PC-9 (cell line): ENCODE measurements around the gene CBX4. TPM values are rescaled to one million over a fixed set of nuclear protein-coding genes. Genes with fewer than 3 reads are reported as not detected.
A peak's percentile ranks its signal among the peaks of the same experiment; 100 is the strongest.

Source experiments
- BruUV-seq: library from RNA; stranded (reverse); fragments of 400-500 nt; replicated peaks from 2 replicates; lab custom pipeline; 2021; lab: Mats Ljungman, UMichigan
- CTCF ChIA-PET: fragments of 300-600 bp; sonication (Branson Sonifier 250); formaldehyde crosslinking; loops from one replicate; lab custom pipeline; 2022; ENCODE audit warnings: antibody characterized with exemption; lab: Charles Lee
- POLR2A ChIA-PET: fragments of 300-600 bp; sonication (Branson Sonifier 250); formaldehyde crosslinking; loops from one replicate; lab custom pipeline; 2022; ENCODE audit warnings: antibody characterized with exemption; ENCODE audit not compliant: unreplicated experiment; lab: Charles Lee
- DNase-seq, 2 experiments: peaks; one replicate each; pipeline versions ENCODE4 v3.0.0 to v3.0.0-alpha.2; 2015 to 2022; ENCODE audit warnings: mixed read lengths in 1 of 2
- H2AFZ ChIP-seq: fragments of 200-600 bp; sonication (generic); 2 replicates; pipeline ENCODE4 v1.8.1; 2017; ENCODE audit warnings: antibody characterized with exemption
- H3F3A ChIP-seq: fragments of 200-600 bp; sonication (generic); 2 replicates; pipeline ENCODE4 v1.8.1; 2017; ENCODE audit warnings: antibody characterized with exemption, mild to moderate bottlenecking, low read depth; ENCODE audit not compliant: insufficient read depth
- H3K27ac ChIP-seq: fragments of 200-600 bp; sonication (generic); 2 replicates; pipeline ENCODE4 v1.6.1; 2016; ENCODE audit warnings: mixed run types
- H3K27me3 ChIP-seq: fragments of 200-600 bp; sonication (generic); 2 replicates; pipeline ENCODE4 v1.6.1; 2016; ENCODE audit warnings: low read depth, mixed run types; ENCODE audit not compliant: insufficient read depth
- H3K36me3 ChIP-seq: fragments of 200-600 bp; sonication (generic); 2 replicates; pipeline ENCODE4 v1.6.1; 2016; ENCODE audit warnings: low read depth, mixed run types
- H3K4me1 ChIP-seq: fragments of 200-600 bp; sonication (generic); replicated peaks from 2 replicates; pipeline ENCODE4 v1.6.1; 2016; ENCODE audit warnings: mixed run types; ENCODE audit not compliant: insufficient read depth
- H3K4me2 ChIP-seq: fragments of 200-600 bp; sonication (generic); 2 replicates; pipeline ENCODE4 v1.6.1; 2017; ENCODE audit warnings: mixed run types
- H3K4me3 ChIP-seq: fragments of 200-600 bp; sonication (generic); 2 replicates; pipeline ENCODE4 v1.6.1; 2016; ENCODE audit warnings: mixed run types
- H3K79me2 ChIP-seq: fragments of 200-600 bp; sonication (generic); 2 replicates; pipeline ENCODE4 v1.6.1; 2017; ENCODE audit warnings: low read depth, mixed run types
- H3K9me2 ChIP-seq: fragments of 200-600 bp; sonication (generic); 2 replicates; pipeline ENCODE4 v1.8.1; 2017; ENCODE audit warnings: mild to moderate bottlenecking; ENCODE audit not compliant: insufficient read depth
- H3K9me3 ChIP-seq: fragments of 200-600 bp; sonication (generic); 2 replicates; pipeline ENCODE4 v1.8.1; 2016; ENCODE audit warnings: low read depth; ENCODE audit not compliant: insufficient read depth
- H4K20me1 ChIP-seq: fragments of 200-600 bp; sonication (generic); 2 replicates; pipeline ENCODE4 v1.8.1; 2017; ENCODE audit not compliant: insufficient read depth
- EZH2 ChIP-seq: fragments of 200-600 bp; sonication (generic); IDR thresholded peaks from 2 replicates; pipeline ENCODE4 v1.8.0; 2017; ENCODE audit warnings: antibody characterized with exemption, low read depth
- intact Hi-C: fragments of 100-400 bp; cut with micrococcal nuclease; formaldehyde crosslinking; loops from one replicate; pipeline ENCODE4 v1.10.0; 2022; ENCODE audit not compliant: unreplicated experiment
- total RNA-seq: library from RNA; stranded (reverse); gene quantifications from 2 replicates; pipeline ENCODE4 v1.2.3, GENCODE V29; 2021
- TF ChIP-seq, protein P1 (sequence below): fragments of 200-600 bp; sonication (generic); conservative IDR thresholded peaks from 2 replicates; pipeline ENCODE4 v1.6.1; 2017; ENCODE audit warnings: mixed run types, antibody characterized with exemption, mild to moderate bottlenecking, moderate library complexity

Gene CBX4
- total RNA-seq, 1 experiment from 2014 or later = 32.0 TPM

GRCh38 chr17:79837888-79838521 lies 1.2 kb downstream of the CBX4 start:
- Histone ChIP-seq H4K20me1 (peaks cover 23% of the 10 kb centered on the region), H3K36me3 (no peaks in the 10 kb centered on the region), H2AFZ (no peak overlapping the region), H3K4me1 (peaks cover 27% of the 10 kb centered on the region), H3K9me3 (no peaks in the 10 kb centered on the region), H3K27me3 (peaks cover 4% of the 10 kb centered on the region; the same call in 1 of the 2 replicates), H3K27ac (peak overlapping the region; percentile 29; the same call in 1 of the 2 replicates), H3K9me2 (no peaks in the 10 kb centered on the region), H3K4me3 (peak overlapping the region; percentile 86), H3F3A (peaks cover 19% of the 10 kb centered on the region; the same call in 1 of the 2 replicates), H3K79me2 (peaks cover 44% of the 10 kb centered on the region), H3K4me2 (peak overlapping the region; percentile 99)
- DNase-seq = peak in 1 of 2 experiments; percentile 55
- CTCF ChIA-PET = interaction anchor here (0.6 to 1.2 kb wide), 2 partner anchors 78 to 81 kb away, joined by 4 to 5 read pairs; no protein-coding TSS in a partner anchor
- TF ChIP-seq, protein P1, sequence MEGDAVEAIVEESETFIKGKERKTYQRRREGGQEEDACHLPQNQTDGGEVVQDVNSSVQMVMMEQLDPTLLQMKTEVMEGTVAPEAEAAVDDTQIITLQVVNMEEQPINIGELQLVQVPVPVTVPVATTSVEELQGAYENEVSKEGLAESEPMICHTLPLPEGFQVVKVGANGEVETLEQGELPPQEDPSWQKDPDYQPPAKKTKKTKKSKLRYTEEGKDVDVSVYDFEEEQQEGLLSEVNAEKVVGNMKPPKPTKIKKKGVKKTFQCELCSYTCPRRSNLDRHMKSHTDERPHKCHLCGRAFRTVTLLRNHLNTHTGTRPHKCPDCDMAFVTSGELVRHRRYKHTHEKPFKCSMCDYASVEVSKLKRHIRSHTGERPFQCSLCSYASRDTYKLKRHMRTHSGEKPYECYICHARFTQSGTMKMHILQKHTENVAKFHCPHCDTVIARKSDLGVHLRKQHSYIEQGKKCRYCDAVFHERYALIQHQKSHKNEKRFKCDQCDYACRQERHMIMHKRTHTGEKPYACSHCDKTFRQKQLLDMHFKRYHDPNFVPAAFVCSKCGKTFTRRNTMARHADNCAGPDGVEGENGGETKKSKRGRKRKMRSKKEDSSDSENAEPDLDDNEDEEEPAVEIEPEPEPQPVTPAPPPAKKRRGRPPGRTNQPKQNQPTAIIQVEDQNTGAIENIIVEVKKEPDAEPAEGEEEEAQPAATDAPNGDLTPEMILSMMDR = no peak
- TF ChIP-seq EZH2 = no peak
- POLR2A ChIA-PET = no interaction called here
- TSS peak; percentile 36 for BruUV-seq
- intact Hi-C loops = loop anchor here (2.0 kb wide), 1 partner anchor 151 kb away; no protein-coding TSS in a partner anchor

GRCh38 chr17:79836972-79837887 lies 2.0 kb downstream of the CBX4 start:
- DNase-seq = peak; percentile 85 to 89
- H3K9me3 ChIP-seq = no peaks in the 10 kb centered on the region
- ChIA-PET POLR2A (interaction anchor here (0.6 to 0.7 kb wide), 3 partner anchors 29 to 69 kb away, joined by 3 to 22 read pairs (median 5); partner anchors contain the start of gene CBX8), CTCF (interaction anchor here (0.6 to 1.2 kb wide), 2 partner anchors 79 to 82 kb away, joined by 4 to 5 read pairs; no protein-coding TSS in a partner anchor)
- no peaks in the 10 kb centered on the region; the same call in 1 of the 2 replicates for H3K27me3 ChIP-seq
- no TSS peak for BruUV-seq
- TF ChIP-seq, protein P1 = no peak
- no peak for TF ChIP-seq EZH2
- peak overlapping the region; percentile 78 for H3K27ac ChIP-seq
- H3K9me2 ChIP-seq = no peaks in the 10 kb centered on the region
- peak overlapping the region; percentile 86 for H3K4me3 ChIP-seq
- no peaks in the 10 kb centered on the region for H3K36me3 ChIP-seq
- peaks cover 44% of the 10 kb centered on the region for H3K79me2 ChIP-seq
- H3K4me1 ChIP-seq = peaks cover 29% of the 10 kb centered on the region
- peaks cover 19% of the 10 kb centered on the region; the same call in 1 of the 2 replicates for H3F3A ChIP-seq
- peaks cover 23% of the 10 kb centered on the region for H4K20me1 ChIP-seq
- no peak overlapping the region for H2AFZ ChIP-seq
- intact Hi-C loops = no loop called here
- peak overlapping the region; percentile 99 for H3K4me2 ChIP-seq

- no peak for DNase-seq
- ChIA-PET CTCF (interaction anchor here (1.2 kb wide), 1 partner anchor 79 kb away, joined by 5 read pairs; no protein-coding TSS in a partner anchor), POLR2A (interaction anchor here (0.6 to 0.7 kb wide), 4 partner anchors 15 to 68 kb away, joined by 3 to 22 read pairs (median 4); partner anchors contain the start of gene CBX8)
- no TSS peak for BruUV-seq
- no peaks in the 10 kb centered on the region for H3K9me2 ChIP-seq
- no peak overlapping the region for H2AFZ ChIP-seq
- TF ChIP-seq, protein P1 = no peak
- no peak for TF ChIP-seq EZH2
- peak overlapping the region; percentile 78 for H3K27ac ChIP-seq
- H3K4me2 ChIP-seq = peak overlapping the region; percentile 99
- peaks cover 45% of the 10 kb centered on the region for H3K79me2 ChIP-seq
- no peaks in the 10 kb centered on the region for H3K9me3 ChIP-seq
- peaks cover 23% of the 10 kb centered on the region for H4K20me1 ChIP-seq
- peaks cover 31% of the 10 kb centered on the region for H3K4me1 ChIP-seq
- intact Hi-C loops = no loop called here
- H3K36me3 ChIP-seq = no peaks in the 10 kb centered on the region
- peak overlapping the region; percentile 86 for H3K4me3 ChIP-seq
- H3F3A ChIP-seq = peaks cover 20% of the 10 kb centered on the region; the same call in 1 of the 2 replicates
- no peaks in the 10 kb centered on the region for H3K27me3 ChIP-seq
These were observed 2.7 kb downstream of the CBX4 start for GRCh38 chr17:79836510-79836971.
